Measurements from ENCODE around the gene HIGD1A.

Gene HIGD1A

GRCh38 chr3:42746455-42747450, 57.5 kb downstream of the HIGD1A start:
- no peaks in the 10 kb centered on the region for H3K79me2 ChIP-seq (ENCODE audit: insufficient read depth, low read length)
- TF ChIP-seq CTCF (IDR thresholded peaks at IDR 0.05; ENCODE audit: insufficient read depth, low read length, poor library complexity, severe bottlenecking) (no peak), EZH2phosphoT487 (conservative IDR thresholded peaks at IDR 0.05; ENCODE audit: low read length) (no peak)
- H3K4me2 ChIP-seq (ENCODE audit: low read depth, low read length, poor library complexity, severe bottlenecking), result no peak overlapping the region
- no peaks in the 10 kb centered on the region for H3K27me3 ChIP-seq (ENCODE audit: low read length)
- H3K9me3 ChIP-seq (ENCODE audit: insufficient read depth, low read length), result no peaks in the 10 kb centered on the region
- no peaks in the 10 kb centered on the region for H4K20me1 ChIP-seq (ENCODE audit: low read depth, low read length)
- H3K9me2 ChIP-seq (replicated peaks; ENCODE audit: insufficient read depth, low read length), result no peaks in the 10 kb centered on the region
- no peak overlapping the region for H3K27ac ChIP-seq (ENCODE audit: low read depth, low read length)
- no peaks in the 10 kb centered on the region for H3K36me3 ChIP-seq (ENCODE audit: low read length)
- no peaks in the 10 kb centered on the region for H3F3A ChIP-seq (ENCODE audit: insufficient read depth)
- H3K4me3 ChIP-seq (ENCODE audit: insufficient read depth, low read length, poor library complexity, severe bottlenecking), result no peak overlapping the region
- no peak overlapping the region for H2AFZ ChIP-seq (ENCODE audit: low read depth, low read length, severe bottlenecking)
- no peak overlapping the region for H3K9ac ChIP-seq (ENCODE audit: low read length)

- no peak overlapping the region for H3K4me3 ChIP-seq (ENCODE audit: insufficient read depth, low read length, poor library complexity, severe bottlenecking)
- H3K4me2 ChIP-seq (ENCODE audit: low read depth, low read length, poor library complexity, severe bottlenecking), result no peak overlapping the region
- H3K79me2 ChIP-seq (ENCODE audit: insufficient read depth, low read length), result no peaks in the 10 kb centered on the region
- H4K20me1 ChIP-seq (ENCODE audit: low read depth, low read length), result no peaks in the 10 kb centered on the region
- no peak overlapping the region for H3K9ac ChIP-seq (ENCODE audit: low read length)
- no peaks in the 10 kb centered on the region for H3F3A ChIP-seq (ENCODE audit: insufficient read depth)
- no peaks in the 10 kb centered on the region for H3K9me2 ChIP-seq (replicated peaks; ENCODE audit: insufficient read depth, low read length)
- H2AFZ ChIP-seq (ENCODE audit: low read depth, low read length, severe bottlenecking), result no peak overlapping the region
- H3K27me3 ChIP-seq (ENCODE audit: low read length), result no peaks in the 10 kb centered on the region
- H3K36me3 ChIP-seq (ENCODE audit: low read length), result no peaks in the 10 kb centered on the region
- no peaks in the 10 kb centered on the region for H3K9me3 ChIP-seq (ENCODE audit: insufficient read depth, low read length)
- TF ChIP-seq EZH2phosphoT487 (conservative IDR thresholded peaks at IDR 0.05; ENCODE audit: low read length) (no peak), CTCF (IDR thresholded peaks at IDR 0.05; ENCODE audit: insufficient read depth, low read length, poor library complexity, severe bottlenecking) (no peak)
- no peak overlapping the region for H3K27ac ChIP-seq (ENCODE audit: low read depth, low read length)
Measured at GRCh38 chr3:42745776-42746454, 58.4 kb downstream of the HIGD1A start.

GRCh38 chr3:42745291-42745745, 59.0 kb downstream of the HIGD1A start:
- Histone ChIP-seq H3K4me3 (ENCODE audit: insufficient read depth, low read length, poor library complexity, severe bottlenecking) (no peak overlapping the region), H3K9me3 (ENCODE audit: insufficient read depth, low read length) (no peaks in the 10 kb centered on the region), H2AFZ (ENCODE audit: low read depth, low read length, severe bottlenecking) (no peak overlapping the region), H3K27ac (ENCODE audit: low read depth, low read length) (no peak overlapping the region), H3K9me2 (replicated peaks; ENCODE audit: insufficient read depth, low read length) (no peaks in the 10 kb centered on the region), H4K20me1 (ENCODE audit: low read depth, low read length) (no peaks in the 10 kb centered on the region), H3K9ac (ENCODE audit: low read length) (no peak overlapping the region), H3K27me3 (ENCODE audit: low read length) (no peaks in the 10 kb centered on the region), H3K4me2 (ENCODE audit: low read depth, low read length, poor library complexity, severe bottlenecking) (no peak overlapping the region), H3F3A (ENCODE audit: insufficient read depth) (no peaks in the 10 kb centered on the region), H3K79me2 (ENCODE audit: insufficient read depth, low read length) (no peaks in the 10 kb centered on the region), H3K36me3 (ENCODE audit: low read length) (no peaks in the 10 kb centered on the region)
- no peak for TF ChIP-seq EZH2phosphoT487 (conservative IDR thresholded peaks at IDR 0.05; ENCODE audit: low read length)
- TF ChIP-seq CTCF (IDR thresholded peaks at IDR 0.05; ENCODE audit: insufficient read depth, low read length, poor library complexity, severe bottlenecking), result no peak
